Right ventricle myocardium inferior (tissue), 1 donor: ENCODE measurements around the gene GRID2. TPM values are rescaled to one million over a fixed set of nuclear protein-coding genes. Genes with fewer than 3 reads are reported as not detected.
"Not testable (repeated sequence)": the region's sequence is repeated elsewhere in the genome, so short reads cannot be mapped to it uniquely, and the experiment has no call there.

Source experiments
- ATAC-seq: fragments of 200-7000 bp; cut with Tn5 transposase; one replicate; pipeline ENCODE4 v1.9.1; 2020; ENCODE audit warnings: mild to moderate bottlenecking, moderate library complexity
- DNase-seq: peaks from one replicate; pipeline ENCODE4 v3.0.0; 2021; ENCODE audit errors: missing footprints
- intact Hi-C: fragments of 100-400 bp; cut with DNase I; formaldehyde crosslinking; loops from one replicate; pipeline ENCODE4 v1.11.0; 2022
- long read RNA-seq: library from polyadenylated mRNA; unstranded; transcript quantifications from one replicate; pipeline ENCODE4 v2.0.0, GENCODE V29; 2021
- total RNA-seq: library from RNA; stranded (reverse); fragmentation: NEBNext Ultra II Directional; extraction: Animal tissue kit (Norgen Biotek cat#: 25700); gene quantifications from one replicate; pipeline ENCODE4 v1.2.1, GENCODE V29; 2021
- donor health status: DM: no; HTN: yes; CAD: no; lungs with severe emphysema.

Gene GRID2
- 0.05 TPM for total RNA-seq
- long read RNA-seq: 0 reads

DNA sequence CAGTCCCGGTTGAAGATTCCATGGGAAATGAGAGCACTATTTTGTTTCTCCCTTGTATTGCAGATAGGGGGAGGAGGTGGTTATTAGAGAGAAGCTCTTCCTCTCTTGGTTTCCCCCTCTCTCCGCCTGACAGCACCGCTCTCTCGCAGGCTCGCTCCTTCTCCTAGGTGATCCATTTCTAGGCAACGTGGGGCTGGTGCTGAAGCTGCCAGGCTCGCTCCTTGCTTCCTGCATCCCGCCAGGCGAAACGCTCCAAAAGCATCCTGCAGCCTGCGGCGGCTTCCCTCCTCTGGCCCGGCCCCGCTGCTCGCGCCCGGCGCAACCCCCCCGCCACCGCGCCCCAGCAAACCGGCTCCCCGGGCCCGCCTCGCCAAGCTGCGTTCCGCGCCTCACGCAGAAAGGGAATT is at the start of gene GRID2:
Gene GRID2, plus strand, starts transcription at position 346 of the 407 bp plus-strand sequence.
- DNase-seq (peak; percentile 59), ATAC-seq (peak; percentile 47)
- intact Hi-C loops: loop anchor here (10.0 kb wide), 1 partner anchor 81 kb away; no protein-coding TSS in a partner anchor

DNA sequence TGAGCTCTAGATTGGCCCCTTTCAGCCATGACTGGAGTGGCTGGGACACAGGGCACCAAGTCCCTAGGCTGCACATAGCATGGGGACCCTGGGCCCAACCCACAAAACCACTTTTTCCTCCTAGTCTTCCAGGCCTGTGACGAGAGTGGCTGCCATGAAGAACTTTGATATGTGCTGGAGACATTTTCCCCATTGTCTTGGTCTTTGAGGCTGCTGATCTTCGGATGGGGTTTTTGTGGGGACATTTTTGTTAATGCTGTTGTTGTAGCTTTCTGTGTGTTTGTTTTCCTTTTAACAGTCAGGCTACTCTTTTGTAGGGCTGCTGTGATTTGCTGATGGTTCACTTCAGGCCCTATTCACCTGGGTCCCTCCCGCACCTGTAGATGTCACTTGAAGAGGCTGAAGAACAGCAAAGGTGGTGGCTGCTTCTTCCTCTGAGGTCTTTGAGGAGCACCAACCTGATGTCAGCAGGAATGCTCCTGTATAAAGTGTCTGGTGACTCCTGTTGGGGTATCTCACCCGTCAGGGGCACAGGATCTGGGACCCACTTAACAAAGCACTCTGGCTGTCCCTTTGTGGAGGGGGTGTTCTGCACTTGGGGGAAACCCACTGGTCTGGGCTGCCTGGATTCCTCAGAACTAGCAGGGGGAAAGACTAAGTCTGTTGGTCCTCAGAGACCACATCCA is 49.6 kb upstream of the GRID2 start:
- intact Hi-C loops: no loop called here
- ATAC-seq (no peak), DNase-seq (no peak)

DNA sequence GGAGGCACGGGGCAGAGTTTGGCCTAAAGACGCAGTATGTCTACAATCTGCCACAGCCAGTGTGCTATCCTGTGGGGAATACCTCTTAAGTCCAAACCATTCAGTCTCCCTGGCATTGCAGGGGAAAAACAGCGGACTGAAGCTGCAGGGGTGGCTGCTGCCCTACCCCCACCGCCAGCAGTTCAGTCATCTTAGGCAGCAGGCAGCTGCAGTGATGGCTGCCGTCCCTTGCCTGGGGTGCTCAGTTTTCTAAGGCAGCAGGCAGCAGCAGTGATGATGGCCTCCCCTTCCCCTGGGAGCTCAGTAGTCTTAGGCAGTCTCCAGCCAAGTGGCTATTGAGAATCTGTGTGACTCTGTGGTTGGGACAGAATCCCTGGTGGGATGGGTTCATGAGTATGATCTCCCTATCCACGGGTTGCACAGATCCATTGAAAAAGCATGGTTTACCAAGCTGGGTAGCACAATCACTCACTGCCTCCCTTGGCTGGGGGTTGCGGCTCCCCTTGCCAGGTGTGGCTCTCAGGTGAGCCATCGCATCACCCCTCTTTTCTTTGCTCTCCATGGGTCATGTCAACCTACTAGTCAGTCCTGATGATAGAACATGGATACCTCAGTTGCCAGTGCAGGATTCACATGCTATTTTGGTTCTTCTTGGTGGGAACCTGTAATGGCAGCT is 48.9 kb upstream of the GRID2 start:
- no peak for DNase-seq
- intact Hi-C loops: no loop called here
- ATAC-seq: no peak

DNA sequence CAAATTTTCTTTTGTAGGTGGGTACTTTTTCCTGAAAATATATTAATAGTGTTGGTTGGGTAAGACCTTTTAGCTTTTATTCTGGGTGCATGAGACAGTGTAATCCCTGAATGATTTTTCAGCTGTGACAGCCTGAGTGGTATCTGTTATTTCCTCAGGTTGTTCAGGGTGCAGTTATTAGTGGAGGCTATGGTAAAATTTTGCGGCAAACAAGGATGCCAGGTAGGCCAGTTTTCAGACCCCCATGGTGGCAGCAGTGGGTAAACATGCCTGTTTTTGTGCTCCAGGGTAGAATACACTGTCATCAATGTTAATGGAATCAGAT is 47.9 kb upstream of the GRID2 start:
- intact Hi-C loops: no loop called here
- ATAC-seq (no peak), DNase-seq (no peak)

DNA sequence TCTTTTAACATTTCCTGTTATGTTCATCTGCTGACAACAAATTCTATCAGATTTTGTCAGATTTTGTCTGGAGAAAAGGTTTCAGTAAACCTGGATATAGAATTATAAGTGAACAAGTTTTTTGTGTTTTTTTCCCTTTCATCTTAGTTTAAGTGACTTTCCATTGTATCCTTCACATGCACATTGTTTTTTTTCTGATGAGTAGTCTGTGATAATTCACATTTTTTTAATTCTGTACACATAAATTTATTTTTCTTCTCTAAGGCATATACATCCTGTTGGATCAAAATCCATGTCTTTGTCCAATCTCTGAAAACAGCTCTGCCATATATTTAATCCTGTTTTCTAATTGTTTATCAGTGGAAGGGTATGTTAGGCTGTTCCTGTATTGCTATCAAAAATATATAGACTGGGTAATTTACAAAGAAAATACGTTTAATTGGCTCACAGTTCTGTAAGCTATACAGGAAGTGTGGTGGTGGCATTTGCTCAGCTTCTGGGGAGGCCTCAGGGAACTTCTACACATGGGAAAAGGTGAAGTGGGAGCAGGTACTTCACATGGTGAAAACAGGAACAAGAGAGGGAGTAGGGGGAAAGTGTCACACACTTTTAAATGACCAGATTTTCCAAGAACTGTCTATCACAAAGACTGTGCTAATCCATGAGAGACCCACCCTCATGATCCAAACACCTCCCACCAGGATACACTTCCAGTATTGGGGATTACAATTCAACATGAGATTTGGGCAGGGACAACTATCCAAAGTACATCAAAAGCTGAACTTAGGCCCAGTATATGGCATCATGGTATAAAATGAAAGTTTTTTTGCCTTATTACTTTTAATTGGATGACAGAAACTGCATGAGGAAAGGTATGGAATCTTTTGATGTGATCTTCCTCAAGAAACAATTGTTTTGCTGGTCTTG is 45.6 kb upstream of the GRID2 start:
- intact Hi-C loops: no loop called here
- ATAC-seq (no peak), DNase-seq (no peak)

DNA sequence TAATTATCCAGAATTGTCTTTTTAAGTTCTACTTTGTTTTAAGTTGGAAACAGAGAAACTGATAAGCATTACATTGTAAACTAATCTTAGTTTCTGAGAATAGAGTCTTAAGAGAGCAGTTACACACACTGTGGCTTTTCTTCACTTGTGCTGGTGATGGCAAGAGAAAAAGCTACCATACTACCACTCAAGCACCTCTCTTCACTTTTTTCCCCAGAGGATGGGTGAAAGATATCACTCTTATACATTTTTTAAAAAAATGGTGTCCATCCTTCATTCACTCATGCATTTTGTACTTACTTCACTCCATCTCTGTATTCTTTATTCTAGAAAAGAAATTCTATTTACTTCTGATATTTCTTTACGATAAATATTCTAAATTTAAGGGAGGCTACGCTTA is 42.5 kb upstream of the GRID2 start:
- intact Hi-C loops: no loop called here
- DNase-seq: no peak

DNA sequence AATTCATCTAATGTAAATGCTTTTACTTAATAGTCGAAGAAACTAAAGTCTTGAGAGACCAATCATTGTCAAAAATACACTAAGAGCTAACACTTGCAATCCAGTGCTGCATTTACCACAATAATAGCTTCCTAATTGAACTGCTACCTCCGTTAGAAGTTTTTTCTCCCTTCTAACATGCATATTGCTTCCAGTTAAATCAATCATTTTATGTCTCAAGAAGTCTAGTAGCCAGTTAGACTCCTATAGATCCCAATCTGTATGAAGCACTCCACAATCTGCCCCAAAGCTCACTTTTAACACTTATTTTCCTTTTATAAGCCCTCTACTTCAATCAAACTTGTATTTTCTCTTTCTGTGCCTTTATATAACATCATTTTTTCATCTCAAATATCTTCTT is 41.4 kb upstream of the GRID2 start:
- DNase-seq (no peak), ATAC-seq (no peak)
- intact Hi-C loops: no loop called here

More for the DNA sequence above, 42.5 kb upstream of the GRID2 start:
- ATAC-seq: no peak

DNA sequence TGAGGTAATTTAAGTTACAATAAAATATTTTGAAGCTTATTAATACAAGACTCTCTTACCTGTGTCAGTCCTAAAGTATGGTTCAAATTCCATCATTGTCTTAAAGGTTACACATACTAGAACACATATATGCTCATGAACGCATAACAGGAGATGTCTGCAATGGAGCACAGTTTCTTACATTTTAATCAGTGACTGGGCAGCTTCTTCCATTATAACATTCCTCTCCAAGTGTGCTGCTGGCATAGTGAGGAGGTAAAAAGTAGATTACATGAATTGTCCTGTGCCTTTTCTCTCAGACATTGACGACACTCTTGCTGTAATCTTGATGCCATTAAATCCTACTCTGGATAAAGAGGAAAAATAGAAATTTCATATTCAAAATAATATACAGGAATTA is 40.8 kb upstream of the GRID2 start:
- no peak for DNase-seq
- intact Hi-C loops: no loop called here
- no peak for ATAC-seq

DNA sequence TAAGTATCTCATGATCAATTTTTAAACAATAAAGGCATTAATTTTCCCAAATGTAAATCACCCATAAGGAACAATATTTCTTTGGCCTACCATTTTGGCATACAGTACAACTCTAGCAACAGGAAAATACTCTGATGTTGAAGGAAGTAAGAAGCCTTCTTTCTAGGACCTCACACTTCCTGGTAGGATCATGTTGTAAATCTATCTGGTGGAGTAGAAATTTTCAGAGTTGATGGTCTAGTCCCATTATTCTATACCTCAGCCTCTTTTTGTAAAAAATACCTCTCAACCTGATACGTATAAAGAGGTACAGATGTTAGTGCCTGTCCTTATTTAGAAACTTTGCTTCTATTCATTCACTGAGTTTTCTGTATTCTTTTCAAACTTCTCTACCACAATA is 40.2 kb upstream of the GRID2 start:
- ATAC-seq (no peak), DNase-seq (no peak)
- intact Hi-C loops: no loop called here

DNA sequence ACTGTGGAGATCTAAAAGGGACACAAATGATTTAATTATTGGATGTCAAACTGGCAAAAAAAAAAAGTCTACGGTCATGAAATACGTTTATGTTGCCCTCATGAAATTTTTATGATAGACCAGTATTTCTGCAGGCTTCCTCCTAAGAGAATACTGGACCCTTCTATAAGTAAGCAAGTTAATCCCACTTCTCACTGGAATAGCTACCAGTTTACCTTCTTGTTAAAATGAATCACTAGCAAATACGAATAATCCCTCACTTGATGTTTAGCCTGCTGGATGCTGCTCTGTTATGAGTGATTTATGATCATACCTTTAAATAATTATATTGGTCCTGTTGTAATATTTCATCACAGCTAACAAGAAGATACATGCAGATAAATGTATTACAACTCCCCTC is 39.6 kb upstream of the GRID2 start:
- intact Hi-C loops: no loop called here
- DNase-seq: no peak
- ATAC-seq: no peak

DNA sequence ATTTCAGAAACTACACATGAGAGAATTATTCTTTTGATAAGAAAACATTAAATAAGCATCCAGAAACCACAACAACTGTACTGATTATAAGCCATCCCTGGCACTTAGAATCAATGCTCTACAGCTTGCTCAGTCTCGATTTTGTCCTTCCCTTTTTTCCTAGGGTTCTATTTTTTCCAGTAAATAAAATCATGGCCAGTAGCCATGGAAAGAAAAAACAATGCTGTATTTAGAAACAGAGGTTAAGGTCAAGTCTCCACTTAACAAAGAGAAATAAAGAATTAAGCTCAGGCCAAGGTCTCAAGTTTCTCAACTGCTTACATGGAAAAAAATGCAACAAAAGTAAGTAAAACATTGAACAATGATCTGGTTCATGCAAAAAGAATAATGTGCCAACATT is 38.7 kb upstream of the GRID2 start:
- no peak for DNase-seq
- ATAC-seq: no peak
- intact Hi-C loops: no loop called here

DNA sequence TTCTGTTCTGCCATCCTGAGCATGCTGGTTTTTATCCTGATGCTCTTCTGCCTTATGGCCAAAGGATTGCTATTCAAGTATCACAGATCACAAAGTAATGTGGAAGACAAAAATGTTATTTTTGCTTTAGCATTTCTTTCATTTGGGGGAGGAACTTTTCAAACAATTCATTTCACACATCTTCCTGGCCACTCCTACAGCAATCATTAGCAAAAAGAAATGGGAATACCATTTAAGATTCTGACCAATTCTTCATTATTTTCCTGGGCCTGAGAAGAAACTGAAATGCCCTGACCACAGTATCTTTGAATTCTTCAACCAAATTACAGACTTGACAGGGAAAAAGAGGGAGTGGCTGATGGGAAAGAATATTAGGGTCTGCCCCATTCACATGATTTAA is 38.0 kb upstream of the GRID2 start:
- ATAC-seq: no peak
- intact Hi-C loops: no loop called here
- no peak for DNase-seq

DNA sequence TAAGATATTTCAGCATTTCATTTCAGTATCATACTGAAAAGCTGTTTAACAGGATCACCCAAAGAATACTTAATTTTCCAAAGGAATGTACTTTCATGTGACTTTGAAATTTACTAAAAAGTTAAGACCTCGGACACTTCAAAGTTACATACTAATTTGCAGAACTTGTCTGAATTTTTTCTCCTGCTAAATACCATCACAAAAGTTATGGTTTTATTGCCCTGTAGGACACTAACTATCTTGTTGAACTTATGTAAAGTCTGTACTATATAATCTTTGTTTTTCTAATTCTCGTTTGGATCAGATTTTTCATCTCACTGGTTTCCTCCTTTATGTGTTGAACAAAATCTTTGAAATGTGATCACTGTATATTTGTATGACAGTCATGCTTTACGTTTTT is 37.2 kb upstream of the GRID2 start:
- intact Hi-C loops: no loop called here
- ATAC-seq (no peak), DNase-seq (no peak)

DNA sequence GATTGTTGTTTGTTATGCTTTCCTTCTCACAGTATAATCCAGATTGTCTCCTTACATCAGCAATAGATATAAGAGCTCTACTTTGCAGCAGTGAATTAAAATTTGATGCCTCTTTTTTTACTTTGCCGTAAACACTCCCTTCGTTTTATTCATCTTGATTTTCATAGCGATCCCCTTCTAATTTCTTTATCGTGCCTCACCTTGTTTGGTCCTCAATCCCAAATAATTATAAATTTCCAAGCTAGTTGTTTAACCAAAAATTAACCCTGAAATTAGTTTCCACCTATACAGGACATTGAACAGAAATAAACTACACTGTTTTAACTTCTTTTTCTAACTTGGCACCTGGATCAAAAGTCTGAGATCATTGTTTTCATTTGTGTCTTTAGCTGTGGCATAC is 35.1 kb upstream of the GRID2 start:
- DNase-seq (no peak), ATAC-seq (no peak)
- intact Hi-C loops: no loop called here

DNA sequence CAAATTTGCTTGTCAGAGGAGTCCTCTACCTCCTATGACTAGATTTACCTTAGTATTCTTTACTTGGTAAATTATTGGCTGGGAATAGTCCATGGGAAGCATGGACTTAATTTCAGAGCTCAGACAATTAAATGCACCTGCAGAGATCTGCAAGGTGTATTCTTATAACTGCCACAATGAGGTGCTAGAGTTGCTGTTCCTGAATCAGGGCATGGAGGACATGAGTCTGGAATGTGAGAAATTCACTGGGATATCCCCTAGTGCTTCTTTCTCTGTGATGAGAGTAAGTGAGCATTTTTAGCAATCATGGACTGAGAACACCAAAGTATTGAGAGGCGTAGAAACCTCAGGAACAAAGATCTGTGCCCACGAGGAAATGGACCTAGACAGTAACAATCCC is 32.9 kb upstream of the GRID2 start:
- DNase-seq (no peak), ATAC-seq (no peak)
- intact Hi-C loops: no loop called here

DNA sequence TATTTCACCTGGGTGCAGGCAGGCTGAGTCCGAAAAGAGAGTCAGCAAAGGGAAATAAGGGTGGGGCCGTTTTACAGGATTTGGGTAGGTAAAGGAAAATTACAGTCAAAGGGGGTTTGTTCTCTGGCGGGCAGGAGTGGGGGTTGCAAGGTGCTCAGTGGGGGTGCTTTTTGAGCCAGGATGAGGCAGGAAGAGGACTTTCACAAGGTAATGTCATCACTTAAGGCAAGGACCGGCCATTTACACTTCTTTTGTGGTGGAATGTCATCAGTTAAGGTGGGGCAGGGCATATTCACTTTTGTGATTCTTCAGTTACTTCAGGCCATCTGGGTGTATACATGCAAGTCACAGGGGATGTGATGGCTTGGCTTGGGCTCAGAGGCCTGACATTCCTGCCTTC is 32.2 kb upstream of the GRID2 start:
- ATAC-seq, intact Hi-C loops, DNase-seq: not testable (repeated sequence)

DNA sequence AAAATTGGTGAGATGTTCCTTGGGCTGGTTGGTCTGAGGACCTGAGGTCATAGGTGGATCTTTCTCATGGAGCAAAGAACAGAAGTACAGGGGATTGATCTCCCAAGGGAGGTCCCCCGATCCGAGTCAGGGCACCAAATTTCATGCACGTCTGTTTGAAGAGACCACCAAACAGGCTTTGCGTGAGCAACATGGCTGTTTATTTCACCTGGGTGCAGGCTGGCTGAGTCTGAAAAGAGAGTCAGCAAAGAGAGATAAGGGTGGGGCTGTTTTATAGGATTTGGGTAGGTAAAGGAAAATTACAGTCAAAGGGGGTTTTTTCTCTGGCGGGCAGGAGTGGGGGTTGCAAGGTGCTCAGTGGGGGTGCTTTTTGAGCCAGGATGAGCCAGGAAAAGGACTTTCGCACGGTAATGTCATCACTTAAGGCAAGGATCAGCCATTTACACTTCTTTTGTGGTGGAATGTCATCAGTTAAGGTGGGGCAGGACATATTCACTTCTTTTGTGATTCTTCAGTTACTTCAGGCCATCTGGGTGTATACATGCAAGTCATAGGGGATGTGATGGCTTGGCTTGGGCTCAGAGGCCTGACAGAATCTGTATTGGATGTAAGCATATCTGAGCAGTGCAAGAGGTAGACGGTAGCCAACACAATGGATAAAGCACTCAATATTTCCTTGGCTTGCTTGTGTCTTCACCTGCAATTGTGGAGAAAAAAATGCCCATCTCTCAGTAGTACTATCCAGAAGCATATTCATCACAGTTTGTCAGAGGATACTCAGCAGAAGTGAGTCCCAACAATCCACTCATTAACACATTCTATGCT is 26.5 kb upstream of the GRID2 start:
- intact Hi-C loops, DNase-seq, ATAC-seq: not testable (repeated sequence)

DNA sequence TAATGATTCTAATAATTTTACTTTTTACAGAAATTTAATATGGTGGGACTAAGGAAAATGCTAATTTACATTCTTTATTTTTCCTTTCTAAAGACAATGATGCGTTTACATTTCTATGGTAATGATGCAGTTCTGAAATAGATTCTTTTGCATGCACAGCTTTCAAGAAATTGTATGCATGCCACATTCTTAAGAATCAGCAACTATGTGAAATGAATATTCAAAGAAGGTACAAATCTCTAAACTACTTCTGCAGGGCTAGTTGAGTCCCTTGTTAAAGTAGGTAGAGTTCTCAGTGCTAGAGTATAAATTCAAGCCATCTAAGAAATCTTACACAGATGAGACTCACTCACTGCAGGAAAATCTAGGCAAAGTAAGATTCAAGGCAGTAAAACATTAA is 24.5 kb upstream of the GRID2 start:
- no peak for ATAC-seq
- intact Hi-C loops: no loop called here
- DNase-seq: no peak

DNA sequence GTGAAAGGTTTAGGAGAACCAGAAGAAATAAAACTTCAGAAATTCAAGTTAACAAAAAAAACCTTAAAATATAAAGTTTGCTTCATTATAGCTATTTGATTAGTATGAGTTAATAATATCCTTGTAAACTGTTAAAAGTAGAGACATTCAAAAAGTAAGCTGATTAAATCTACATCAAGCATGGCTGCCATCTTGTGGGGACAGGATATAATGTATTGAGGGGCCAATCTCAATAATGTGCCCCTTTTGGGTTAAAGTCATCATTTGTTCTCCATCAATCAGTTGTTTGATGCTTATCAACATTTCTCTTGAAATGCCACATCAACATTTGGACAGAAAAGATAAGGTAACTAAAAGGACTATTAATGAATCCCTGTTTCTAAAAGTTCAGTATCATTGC is 4.6 kb upstream of the GRID2 start:
- ATAC-seq (no peak), DNase-seq (no peak)
- intact Hi-C loops: no loop called here
